Fibroblast of the aortic adventitia (primary cell): ENCODE data around the gene SYCE3. TPM values are rescaled to one million over a fixed set of nuclear protein-coding genes. Genes with fewer than 3 reads are reported as not detected.
A peak's percentile ranks its signal among the peaks of the same experiment; 100 is the strongest.

Source experiments
- DNase-seq: peaks from one replicate; pipeline ENCODE4 v3.0.0-alpha.2; 2010; ENCODE audit warnings: low read depth
- H3K4me3 ChIP-seq: 2 replicates; pipeline ENCODE4 v1.5.1; 2011; ENCODE audit warnings: low read depth, mild to moderate bottlenecking, control low read depth, low read length, moderate library complexity
- total RNA-seq: library from RNA; depleted of rRNA; stranded (reverse); fragments of >200 nt; gene quantifications from 2 replicates; pipeline ENCODE4 v1.2.3, GENCODE V29; 2012; ENCODE audit warnings: low replicate concordance
- TF ChIP-seq, protein P1 (sequence below): IDR thresholded peaks from 2 replicates; pipeline ENCODE4 v1.5.1; 2011; ENCODE audit warnings: mild to moderate bottlenecking, low read length, control low read depth, inconsistent platforms; ENCODE audit not compliant: insufficient read depth

SYCE3 gene
- total RNA-seq, 1 donor = not detected

DNA sequence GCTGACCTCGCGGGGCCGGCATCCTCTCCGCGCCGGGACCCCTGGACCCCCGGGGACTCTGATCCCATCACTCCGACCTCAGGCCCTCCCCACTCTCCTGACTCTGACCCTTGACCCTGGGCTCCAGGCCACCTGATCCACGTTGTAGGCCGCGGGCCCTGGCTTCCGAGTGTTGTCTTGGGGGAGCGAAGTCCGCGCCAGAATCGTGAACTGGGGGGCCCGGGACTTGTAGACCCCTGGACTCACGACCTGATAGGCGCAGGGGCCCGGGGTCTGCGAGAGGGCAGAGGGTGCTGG lies 32.2 kb downstream of the SYCE3 start:
- peak overlapping the region; percentile 69 for H3K4me3 ChIP-seq
- TF ChIP-seq, protein P1, sequence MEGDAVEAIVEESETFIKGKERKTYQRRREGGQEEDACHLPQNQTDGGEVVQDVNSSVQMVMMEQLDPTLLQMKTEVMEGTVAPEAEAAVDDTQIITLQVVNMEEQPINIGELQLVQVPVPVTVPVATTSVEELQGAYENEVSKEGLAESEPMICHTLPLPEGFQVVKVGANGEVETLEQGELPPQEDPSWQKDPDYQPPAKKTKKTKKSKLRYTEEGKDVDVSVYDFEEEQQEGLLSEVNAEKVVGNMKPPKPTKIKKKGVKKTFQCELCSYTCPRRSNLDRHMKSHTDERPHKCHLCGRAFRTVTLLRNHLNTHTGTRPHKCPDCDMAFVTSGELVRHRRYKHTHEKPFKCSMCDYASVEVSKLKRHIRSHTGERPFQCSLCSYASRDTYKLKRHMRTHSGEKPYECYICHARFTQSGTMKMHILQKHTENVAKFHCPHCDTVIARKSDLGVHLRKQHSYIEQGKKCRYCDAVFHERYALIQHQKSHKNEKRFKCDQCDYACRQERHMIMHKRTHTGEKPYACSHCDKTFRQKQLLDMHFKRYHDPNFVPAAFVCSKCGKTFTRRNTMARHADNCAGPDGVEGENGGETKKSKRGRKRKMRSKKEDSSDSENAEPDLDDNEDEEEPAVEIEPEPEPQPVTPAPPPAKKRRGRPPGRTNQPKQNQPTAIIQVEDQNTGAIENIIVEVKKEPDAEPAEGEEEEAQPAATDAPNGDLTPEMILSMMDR = no peak
- no peak for DNase-seq

DNA sequence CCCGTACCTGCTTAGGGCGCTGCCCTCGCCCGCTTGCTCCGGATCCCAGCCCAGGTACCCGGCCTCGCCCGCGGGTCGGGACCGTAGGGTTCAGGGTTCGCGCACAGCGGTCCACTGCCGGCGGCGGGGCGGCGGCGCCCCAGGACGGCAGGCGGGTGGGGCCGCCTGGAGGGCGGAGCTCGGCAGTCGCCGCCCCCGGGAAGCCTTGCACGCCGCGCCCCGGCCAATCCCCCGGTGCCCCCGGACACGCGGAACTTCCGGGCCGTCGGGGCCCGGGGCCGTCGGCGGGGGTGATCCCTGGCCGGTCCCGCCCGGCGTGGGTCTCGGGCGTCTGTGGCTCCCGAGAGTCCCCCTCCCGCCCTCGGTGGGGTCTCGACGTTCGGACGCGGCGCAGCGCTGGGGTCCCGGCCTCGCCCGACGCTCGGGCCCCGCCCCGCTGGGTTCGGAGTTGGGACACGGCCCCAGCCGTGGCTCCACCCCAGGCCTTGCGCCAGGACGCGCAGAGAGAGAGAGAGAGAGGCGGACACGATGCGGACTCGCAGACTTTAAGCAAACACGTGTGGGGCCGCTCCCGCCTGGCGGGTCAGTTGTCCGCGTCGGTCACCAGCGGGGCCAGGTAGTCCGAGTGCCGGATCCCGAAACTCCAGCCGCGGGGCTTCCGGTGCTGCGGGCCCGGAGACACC lies 32.7 kb downstream of the SYCE3 start, which contains the start of gene TYMP:
Gene TYMP (minus strand): TSS at position 116 of the 683 bp plus-strand sequence. CDS start 303 bp downstream, outside the sequence.
- TF ChIP-seq, protein P1 = no peak
- peak within 1 kb of the TSS; percentile 69 for H3K4me3 ChIP-seq
- peak; percentile 86 for DNase-seq

DNA sequence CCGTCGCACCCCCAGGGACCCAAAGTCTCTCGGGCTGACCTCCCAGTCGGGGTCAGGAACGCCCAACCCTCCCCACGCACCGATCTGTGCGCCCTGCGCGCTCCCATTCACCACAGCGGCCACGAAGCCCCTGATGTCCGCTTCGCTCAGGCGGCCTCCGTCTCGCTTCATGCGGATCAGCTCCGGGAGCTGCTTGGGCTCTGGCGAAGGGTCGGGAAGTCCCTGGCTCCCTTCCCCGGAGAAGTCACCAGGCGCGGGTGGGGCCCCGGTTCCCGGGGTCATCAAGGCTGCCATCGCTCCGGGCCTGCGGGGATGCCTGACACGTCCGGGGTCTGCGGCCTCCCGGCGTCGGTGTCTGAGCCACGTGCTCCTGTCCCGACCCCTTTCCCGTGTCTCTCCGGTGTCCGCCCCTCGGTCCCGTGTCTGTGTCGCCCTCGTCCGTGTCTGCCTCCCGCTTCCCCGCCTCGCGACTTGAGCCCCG lies 33.3 kb downstream of the SYCE3 start:
- TF ChIP-seq, protein P1 = no peak
- H3K4me3 ChIP-seq = peak overlapping the region; percentile 69
- peak; percentile 29 for DNase-seq

DNA sequence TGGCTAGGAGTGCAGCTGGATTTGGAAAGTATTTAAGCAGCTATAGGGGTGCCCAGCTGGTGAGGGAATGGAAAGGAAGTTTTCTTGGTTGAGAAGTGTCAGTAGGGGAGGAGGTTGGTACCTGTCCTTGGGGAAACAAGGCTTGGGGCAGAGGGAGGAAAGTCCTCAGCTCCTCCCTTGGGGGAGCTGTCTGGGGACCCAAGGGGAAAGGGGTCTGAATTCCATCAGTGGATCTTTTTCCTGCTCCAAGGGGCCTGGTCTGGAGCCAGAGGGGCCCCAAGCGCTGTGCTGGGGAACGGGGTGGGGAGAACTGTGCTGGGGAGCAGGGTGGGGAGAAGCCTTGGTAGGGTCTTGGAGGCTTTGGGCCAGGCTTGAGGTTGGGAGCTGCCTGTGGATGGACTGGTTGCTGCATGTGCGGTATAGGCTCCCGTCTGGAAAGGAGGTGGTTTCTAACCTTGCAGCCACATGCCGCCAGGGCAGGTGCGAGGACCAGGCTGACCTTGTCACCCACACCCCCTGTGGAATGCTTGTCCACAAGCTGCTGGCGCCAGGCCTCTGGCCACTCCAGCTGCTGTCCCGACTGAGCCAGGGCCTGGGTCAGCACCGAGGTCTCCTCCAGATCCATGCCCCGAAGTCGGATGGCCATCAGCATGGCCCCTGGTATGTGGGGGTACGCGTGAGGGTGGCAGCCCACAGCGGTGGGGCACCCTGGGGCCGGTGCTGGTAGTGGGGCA lies 33.9 kb downstream of the SYCE3 start:
- peak overlapping the region; percentile 69 for H3K4me3 ChIP-seq

DNA sequence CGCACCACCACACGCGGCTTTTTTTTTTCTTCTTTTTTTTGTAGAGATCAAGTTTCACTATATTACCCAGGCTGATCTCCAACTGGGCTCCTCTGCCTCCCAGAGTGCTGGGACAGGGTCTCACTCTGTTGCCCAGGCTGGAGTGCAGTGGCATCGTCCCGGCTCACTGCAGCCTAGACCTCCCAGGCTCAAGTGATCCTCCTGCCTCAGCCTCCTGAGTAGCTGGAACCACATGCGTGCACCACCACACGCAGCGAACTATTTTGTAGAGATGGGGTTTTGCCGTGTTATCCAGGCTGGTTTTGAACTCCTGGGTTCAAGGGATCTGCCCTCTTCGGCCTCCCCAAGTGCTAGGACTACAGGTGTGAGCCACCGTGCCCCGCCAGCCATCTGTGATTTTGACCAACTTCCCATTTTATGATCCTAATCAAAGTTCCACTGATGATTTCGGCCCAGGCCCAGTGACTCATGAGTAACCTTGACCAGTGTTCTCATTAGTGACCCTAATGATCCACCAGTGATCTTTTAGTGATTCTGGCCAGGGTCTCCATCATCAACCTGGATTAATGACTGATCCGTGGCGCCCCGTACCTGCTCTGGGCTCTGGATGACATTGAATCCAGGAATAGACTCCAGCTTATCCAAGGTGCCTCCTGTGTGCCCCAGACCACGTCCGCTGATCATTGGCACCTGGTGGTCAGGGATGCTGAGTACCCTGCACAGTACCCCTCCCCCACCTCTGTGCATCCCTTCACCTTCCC lies 34.6 kb downstream of the SYCE3 start:
- DNase-seq = no peak
- TF ChIP-seq, protein P1 = no peak

More for the DNA sequence above, 33.9 kb downstream of the SYCE3 start:
- DNase-seq = no peak
- TF ChIP-seq, protein P1 = no peak

DNA sequence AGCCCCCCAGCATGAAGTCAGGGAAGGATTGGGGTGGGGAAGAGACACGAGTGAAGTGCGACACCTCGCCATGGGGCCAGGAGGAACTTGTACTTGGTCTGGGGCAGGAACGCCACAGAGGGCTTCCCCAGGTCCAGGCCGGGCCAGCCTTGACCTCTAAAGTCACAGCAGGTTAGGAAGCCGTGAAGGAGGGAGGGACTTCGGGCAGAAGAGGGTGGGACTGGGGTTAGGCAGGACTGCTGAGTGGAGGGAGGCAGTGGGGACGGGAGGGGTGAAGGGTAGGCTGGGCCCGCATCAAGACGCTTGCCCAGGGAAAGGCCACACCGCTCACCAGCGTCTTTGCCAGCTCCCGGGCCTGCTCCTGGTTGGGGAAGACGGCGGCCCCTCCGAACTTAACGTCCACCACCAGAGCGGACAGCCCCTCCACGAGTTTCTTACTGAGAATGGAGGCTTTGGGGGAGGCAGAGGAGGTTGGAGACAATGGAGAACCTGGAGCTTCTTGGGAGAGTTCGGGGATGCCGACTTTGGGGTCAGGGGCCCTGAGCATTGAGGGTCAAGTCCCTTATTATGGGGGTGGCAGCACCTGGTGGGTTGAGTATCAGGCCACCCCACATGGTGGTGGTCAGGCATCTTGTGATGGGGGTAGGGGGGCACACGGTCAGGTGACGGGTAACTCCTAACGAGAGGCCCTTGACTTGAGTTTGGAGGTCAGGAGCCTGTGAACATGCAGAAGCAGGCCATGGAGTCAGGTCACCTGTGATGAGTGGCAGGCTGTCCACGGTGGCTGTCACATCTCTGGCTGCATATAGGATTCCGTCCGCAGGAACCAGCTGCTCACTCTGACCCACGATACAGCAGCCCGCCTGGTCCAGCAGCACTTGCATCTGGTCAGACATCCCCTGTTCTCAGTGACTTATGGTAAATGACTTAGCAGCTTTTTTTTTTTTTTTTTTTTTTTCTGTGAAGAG lies 35.6 kb downstream of the SYCE3 start:
- TF ChIP-seq, protein P1 = peak; percentile 0
- H3K4me3 ChIP-seq = peak overlapping the region; percentile 77
- DNase-seq = peak; percentile 43

More for the DNA sequence above, 34.6 kb downstream of the SYCE3 start:
- no peak overlapping the region for H3K4me3 ChIP-seq
